GM18519 (cell line): ENCODE results near the gene PHKA2.

ENCODE experiments used
- ATAC-seq: cut with Tn5 transposase; IDR thresholded peaks from one replicate; pipeline ENCODE4 v1.9.1; 2021; ENCODE audit warnings: mild to moderate bottlenecking, moderate library complexity; ENCODE audit not compliant: unreplicated experiment, low FRiP score

Gene PHKA2

GRCh38 chrX:18890724-18891547 is 93.0 kb downstream of the PHKA2 start:
- no peak for ATAC-seq

- no peak for ATAC-seq
Observed at GRCh38 chrX:18890049-18890381, 93.9 kb downstream of the PHKA2 start.

GRCh38 chrX:18889346-18890048 is 94.4 kb downstream of the PHKA2 start:
- no peak for ATAC-seq

- no peak for ATAC-seq
Observed at GRCh38 chrX:18888281-18888680, 95.6 kb downstream of the PHKA2 start.

- no peak for ATAC-seq
Observed at GRCh38 chrX:18887825-18888212, 96.1 kb downstream of the PHKA2 start.

GRCh38 chrX:18887177-18887824 is 96.6 kb downstream of the PHKA2 start:
- no peak for ATAC-seq

- ATAC-seq: peak; percentile 48
Observed at GRCh38 chrX:18886344-18887161, 97.4 kb downstream of the PHKA2 start.

- peak; percentile 9 for ATAC-seq
Observed at GRCh38 chrX:18886005-18886343, 97.9 kb downstream of the PHKA2 start.

GRCh38 chrX:18885328-18886004 is 98.4 kb downstream of the PHKA2 start:
- ATAC-seq: peak; percentile 24

GRCh38 chrX:18884916-18885315 is 99.0 kb downstream of the PHKA2 start:
- no peak for ATAC-seq

- no peak for ATAC-seq
Observed at GRCh38 chrX:18883961-18884765, 99.8 kb downstream of the PHKA2 start.

- no peak for ATAC-seq
Observed at GRCh38 chrX:18883234-18883960, 100.5 kb downstream of the PHKA2 start.

GRCh38 chrX:18879144-18879543 is 104.8 kb downstream of the PHKA2 start:
- no peak for ATAC-seq

- no peak for ATAC-seq
Observed at GRCh38 chrX:18877469-18877868, 106.4 kb downstream of the PHKA2 start.

- no peak for ATAC-seq
Observed at GRCh38 chrX:18875256-18875878, 108.5 kb downstream of the PHKA2 start.

- no peak for ATAC-seq
Observed at GRCh38 chrX:18874560-18875255, 109.2 kb downstream of the PHKA2 start.

GRCh38 chrX:18873836-18874235 is 110.1 kb downstream of the PHKA2 start:
- no peak for ATAC-seq
